Stimulated activated CD4-positive, alpha-beta T cell treated with anti-CD3 and anti-CD28 coated beads, Interleukin-4, amount 100 ng/mL, for 24 hours (primary cell): ENCODE results near the gene TVP23A.
"Not testable (repeated sequence)": the region's sequence is repeated elsewhere in the genome, so short reads cannot be mapped to it uniquely, and the experiment has no call there.

Experiments
- DNase-seq: peaks from one replicate; pipeline ENCODE4 v3.0.0-alpha.2; 2020

TVP23A gene

GRCh38 chr16:10791048-10791447, 27.5 kb downstream of the TVP23A start:
- DNase-seq = no peak

- not testable (repeated sequence) for DNase-seq
Measured at GRCh38 chr16:10788630-10789029, 30.0 kb downstream of the TVP23A start.

DNA sequence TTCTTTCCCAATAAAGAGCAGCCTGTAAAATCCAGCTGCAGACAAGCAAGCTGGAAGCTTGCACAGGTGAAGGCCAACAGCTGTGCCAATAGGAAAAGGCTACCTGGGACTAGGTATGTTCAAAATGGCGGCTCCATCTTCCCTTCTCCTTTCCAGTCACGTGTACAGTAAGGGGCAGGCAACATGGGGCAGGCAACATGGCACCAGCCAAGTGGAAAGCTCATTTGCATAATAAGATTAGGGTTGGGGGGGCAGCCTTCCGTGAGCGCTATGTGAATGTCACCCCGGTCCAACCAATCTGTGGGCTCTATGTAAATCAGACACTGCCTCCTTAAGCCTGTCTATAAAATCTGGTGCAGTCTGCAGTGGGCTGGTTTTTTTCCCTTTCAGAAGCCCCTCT, 31.3 kb downstream of the TVP23A start:
- no peak for DNase-seq

GRCh38 chr16:10782628-10783027, 36.0 kb downstream of the TVP23A start:
- no peak for DNase-seq

DNA sequence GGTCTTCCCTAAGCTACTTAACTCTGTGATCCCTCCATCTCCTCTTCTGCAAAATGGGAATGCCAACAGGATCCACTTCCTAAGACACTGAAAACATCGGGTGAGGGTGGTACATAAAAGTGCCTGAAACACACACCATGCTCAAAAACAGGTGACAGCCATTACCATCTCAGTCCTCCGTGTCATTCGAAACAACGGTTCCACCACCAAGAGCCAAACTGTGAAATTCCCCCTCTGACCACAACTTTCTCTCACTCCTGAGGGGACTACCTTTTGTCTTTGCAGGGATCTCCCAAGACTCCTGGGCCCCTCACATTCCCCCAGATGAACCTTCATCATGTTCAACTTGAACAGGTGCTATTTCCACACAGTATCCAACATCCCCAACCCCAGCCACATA, 38.0 kb downstream of the TVP23A start:
- no peak for DNase-seq

DNA sequence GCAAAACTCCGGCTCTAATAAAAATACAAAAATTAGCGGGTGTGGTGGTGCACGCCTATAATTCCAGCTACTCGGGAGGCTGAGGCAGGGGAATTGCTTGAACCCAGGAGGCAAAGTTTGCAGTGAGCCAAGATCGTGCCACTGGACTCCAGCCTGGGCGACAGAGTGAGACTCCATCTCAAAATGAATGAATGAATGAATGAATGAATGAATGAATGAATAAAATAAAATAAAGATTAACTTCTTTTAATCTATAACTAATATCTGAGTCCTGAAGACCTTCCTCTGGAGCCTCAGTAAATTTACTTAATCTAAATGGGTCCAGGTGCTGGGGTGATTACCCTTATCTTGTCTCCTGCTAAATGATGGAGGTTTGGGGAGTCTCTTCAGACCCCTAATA, 38.7 kb downstream of the TVP23A start:
- DNase-seq = not testable (repeated sequence)

GRCh38 chr16:10777356-10777755, 41.2 kb downstream of the TVP23A start:
- no peak for DNase-seq

DNA sequence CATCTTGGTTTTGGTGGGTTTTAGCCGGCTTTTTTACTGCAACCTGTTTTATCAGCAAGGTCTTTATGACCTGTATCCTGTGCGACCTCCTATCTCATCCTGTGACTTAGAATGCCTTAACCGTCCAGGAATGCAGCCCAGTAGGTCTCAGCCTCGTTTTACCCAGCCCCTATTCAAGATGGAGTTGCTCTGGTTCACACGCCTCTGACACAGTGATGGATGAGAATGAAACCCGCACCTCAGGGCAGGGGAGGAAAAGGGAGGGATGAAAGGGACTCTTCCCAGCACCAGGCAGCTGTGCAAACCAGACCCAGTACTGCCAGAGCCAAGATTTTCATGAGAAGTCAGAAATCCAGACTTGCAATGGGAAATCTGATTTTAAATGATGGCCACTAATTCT, 41.7 kb downstream of the TVP23A start:
- not testable (repeated sequence) for DNase-seq

- DNase-seq = no peak
Measured at GRCh38 chr16:10776280-10776679, 42.3 kb downstream of the TVP23A start.

GRCh38 chr16:10770907-10771306, 47.7 kb downstream of the TVP23A start:
- no peak for DNase-seq

GRCh38 chr16:10769381-10769780, 49.2 kb downstream of the TVP23A start:
- DNase-seq = no peak

- no peak for DNase-seq
Measured at GRCh38 chr16:10767127-10767526, 51.5 kb downstream of the TVP23A start.

GRCh38 chr16:10765772-10766171, 52.8 kb downstream of the TVP23A start:
- no peak for DNase-seq

DNA sequence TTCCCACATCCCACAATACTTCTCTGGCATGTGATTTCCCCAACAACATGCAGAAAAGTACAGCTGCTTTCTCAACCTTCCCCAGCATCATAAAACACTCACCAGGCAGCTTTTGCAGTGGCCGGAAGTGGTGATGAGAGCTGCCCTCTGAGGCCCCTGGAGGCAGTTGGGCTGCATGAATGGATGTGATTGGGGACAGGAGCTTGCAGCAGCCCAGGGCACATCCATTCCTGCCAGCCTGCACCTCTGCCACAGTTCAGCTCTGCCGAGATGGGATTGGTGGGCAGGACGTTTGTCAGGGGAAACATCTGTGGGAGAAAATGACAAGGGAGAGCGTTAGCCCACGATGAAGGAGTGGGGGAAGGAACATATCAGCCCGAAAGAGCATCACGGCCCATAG, 55.1 kb downstream of the TVP23A start:
- no peak for DNase-seq

- DNase-seq = no peak
Measured at GRCh38 chr16:10762336-10763016, 56.1 kb downstream of the TVP23A start.

- no peak for DNase-seq
Measured at GRCh38 chr16:10761373-10761772, 57.2 kb downstream of the TVP23A start.

DNA sequence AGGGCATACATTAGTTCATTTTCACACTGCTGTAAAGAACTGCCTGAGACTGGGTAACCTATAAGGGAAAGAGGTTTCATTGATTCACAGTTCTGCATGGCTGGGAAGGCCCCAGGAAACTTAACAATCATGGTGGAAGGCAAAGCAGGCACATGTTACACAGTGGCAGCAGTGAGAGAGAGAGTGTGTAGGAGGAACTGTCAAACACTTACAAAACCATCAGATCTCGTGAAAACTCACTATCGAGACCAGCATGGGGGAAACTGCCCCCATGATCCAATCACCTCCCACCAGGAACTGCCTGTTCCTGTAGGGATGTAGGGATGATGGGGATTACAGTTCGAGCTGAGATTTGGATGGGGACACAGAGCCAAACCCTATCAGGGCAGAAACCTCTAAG, 57.7 kb downstream of the TVP23A start:
- no peak for DNase-seq

- no peak for DNase-seq
Measured at GRCh38 chr16:10756574-10756973, 62.0 kb downstream of the TVP23A start.

DNA sequence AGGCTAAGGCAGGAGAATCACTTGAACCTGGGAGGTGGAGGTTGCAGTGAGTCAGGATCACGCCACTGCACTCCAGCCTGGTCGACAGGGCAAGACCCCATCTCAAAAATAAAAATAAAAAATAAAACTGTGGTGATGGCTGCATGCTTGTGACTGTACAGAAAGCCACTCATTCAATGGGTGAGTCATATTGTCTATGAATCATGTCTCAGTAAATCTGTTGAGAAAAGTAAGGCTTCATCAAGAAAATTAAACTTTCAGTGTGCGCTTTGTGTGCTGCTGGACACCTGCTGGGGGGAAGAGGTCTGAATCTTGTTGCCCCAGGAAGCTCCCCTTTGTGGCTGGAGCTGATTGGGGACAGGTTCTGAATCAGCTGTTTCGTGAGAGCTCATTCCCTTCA, 63.7 kb downstream of the TVP23A start:
- no peak for DNase-seq

DNA sequence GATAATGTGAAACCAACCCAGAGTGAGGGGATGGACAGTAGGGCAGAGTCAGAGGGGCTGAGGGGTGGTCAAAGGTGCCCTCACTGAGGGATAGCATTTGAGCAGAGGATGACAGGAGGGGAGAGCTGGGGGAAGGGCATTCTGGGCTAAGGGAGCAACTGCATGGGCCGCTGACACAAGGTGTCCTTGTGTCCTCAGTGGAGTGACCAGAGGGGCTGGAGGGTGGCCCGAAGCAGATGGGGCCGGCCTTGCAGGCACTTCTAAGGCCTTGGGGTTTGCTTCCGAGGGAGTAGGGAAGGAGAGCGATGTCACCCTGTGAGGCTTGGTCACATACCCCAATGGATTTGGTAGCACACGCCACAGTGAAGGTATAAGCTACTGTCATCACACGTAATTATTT, 64.9 kb downstream of the TVP23A start:
- no peak for DNase-seq

DNA sequence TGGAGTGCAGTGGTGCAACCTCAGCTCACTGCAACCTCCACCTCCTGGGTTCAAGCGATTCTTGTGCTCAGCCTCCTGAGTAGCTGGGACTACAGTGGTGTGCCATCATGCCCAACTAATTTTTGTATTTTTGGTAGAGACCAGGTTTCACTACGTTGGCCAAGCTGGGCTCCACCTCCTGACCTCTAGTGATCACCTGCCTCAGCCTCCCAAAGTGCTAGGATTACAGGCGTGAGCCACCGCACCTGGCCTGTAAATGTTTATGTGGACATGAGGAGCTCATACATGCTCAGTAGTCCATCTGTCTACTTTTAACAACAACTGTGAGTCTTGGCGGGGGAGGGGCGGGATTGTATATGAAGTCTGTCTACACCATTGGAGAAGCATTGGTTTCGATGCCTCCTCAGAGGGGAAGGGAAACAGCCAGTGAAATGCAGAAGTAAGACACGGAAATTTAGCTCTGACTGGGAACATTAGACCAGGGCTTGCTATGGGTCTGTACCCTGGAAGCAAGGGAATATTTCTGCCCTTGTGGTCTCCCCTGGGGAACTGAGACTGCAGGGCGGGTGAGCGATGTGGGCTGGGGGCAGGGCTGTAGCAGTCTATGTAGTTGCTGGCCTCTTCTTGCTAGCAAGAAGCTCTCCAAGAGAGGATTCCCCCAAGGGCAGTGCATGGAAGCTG, 65.6 kb downstream of the TVP23A start:
- no peak for DNase-seq

GRCh38 chr16:10751291-10751697, 67.3 kb downstream of the TVP23A start:
- no peak for DNase-seq

DNA sequence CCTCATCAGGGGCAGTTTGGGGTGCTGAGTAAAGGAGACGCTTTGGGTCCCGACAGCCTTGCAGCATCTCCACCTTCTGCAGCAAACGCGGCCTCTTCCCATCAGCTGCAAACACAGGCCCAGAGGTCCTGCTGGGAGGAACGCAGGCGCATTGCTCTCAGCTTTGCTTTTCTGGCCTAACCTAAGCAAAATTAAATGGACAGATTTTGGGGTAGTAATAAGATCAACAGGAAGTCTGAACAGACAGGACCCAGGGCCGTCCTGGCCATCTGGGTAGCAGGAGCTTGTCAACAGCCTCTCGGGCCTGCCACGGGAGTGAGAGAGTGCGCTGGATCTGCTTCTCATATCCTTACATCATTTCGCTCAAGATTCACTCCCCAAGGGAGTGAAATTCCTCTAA, 67.8 kb downstream of the TVP23A start:
- DNase-seq = no peak

GRCh38 chr16:10745841-10746240, 72.8 kb downstream of the TVP23A start:
- no peak for DNase-seq
